NT2/D1 (cell line): ENCODE data around the gene RADIL.

ENCODE experiments used
- SUZ12 ChIP-seq: IDR thresholded peaks from 2 replicates; pipeline ENCODE4 v1.6.1; 2011; ENCODE audit not compliant: insufficient read length, insufficient read depth; ENCODE audit errors: extremely low read depth
- YY1 ChIP-seq: IDR thresholded peaks from 2 replicates; pipeline ENCODE4 v1.6.1; 2011; ENCODE audit not compliant: insufficient read length, insufficient read depth

- no peak for TF ChIP-seq YY1
- no peak for TF ChIP-seq SUZ12
These were observed 21.7 kb upstream of the RADIL start for GRCh38 chr7:4905171-4905570.
